Central memory CD8-positive, alpha-beta T cell (primary cell): ENCODE data around the gene IQGAP3.

Experiments used
- ATAC-seq: fragments of 150-1000 bp; cut with Tn5 transposase; replicated peaks from 2 replicates; pipeline ENCODE4 v1.10.0; 2022; ENCODE audit warnings: mild to moderate bottlenecking, moderate FRiP score, moderate number of reproducible peaks; ENCODE audit not compliant: poor library complexity, severe bottlenecking; ENCODE audit errors: extremely low read depth
- DNase-seq, 2 donors: peaks; one replicate each; pipeline ENCODE4 v3.0.0; 2021; ENCODE audit warnings: low spot score in 2 of 2
- H3K27ac Mint-ChIP-seq: one replicate; pipeline ENCODE4 v1.8.0; 2022; ENCODE audit warnings: low read depth, mild to moderate bottlenecking, moderate library complexity, mixed read lengths
- H3K27me3 Mint-ChIP-seq: one replicate; pipeline ENCODE4 v1.8.0; 2022; ENCODE audit warnings: mixed read lengths
- H3K36me3 Mint-ChIP-seq: one replicate; pipeline ENCODE4 v1.8.0; 2022; ENCODE audit warnings: mild to moderate bottlenecking, moderate library complexity, mixed read lengths; ENCODE audit not compliant: insufficient read depth
- H3K4me1 Mint-ChIP-seq: one replicate; pipeline ENCODE4 v1.8.0; 2022; ENCODE audit warnings: mixed read lengths
- H3K4me3 Mint-ChIP-seq: one replicate; pipeline ENCODE4 v1.8.0; 2022; ENCODE audit warnings: mild to moderate bottlenecking, moderate library complexity, mixed read lengths
- H3K9me3 Mint-ChIP-seq: one replicate; pipeline ENCODE4 v1.8.0; 2022; ENCODE audit warnings: mixed read lengths

The IQGAP3 gene

GRCh38 chr1:156480411-156481192 is 91.8 kb downstream of the IQGAP3 start:
- peak overlapping the region; percentile 63 for H3K4me3 Mint-ChIP-seq
- H3K36me3 Mint-ChIP-seq: peaks cover 77% of the 10 kb centered on the region
- H3K9me3 Mint-ChIP-seq: no peaks in the 10 kb centered on the region
- DNase-seq (peak; percentile 64 to 71), ATAC-seq (peak; percentile 84)
- H3K27me3 Mint-ChIP-seq: no peaks in the 10 kb centered on the region
- H3K4me1 Mint-ChIP-seq: peaks cover 53% of the 10 kb centered on the region
- peak overlapping the region; percentile 94 for H3K27ac Mint-ChIP-seq

DNA sequence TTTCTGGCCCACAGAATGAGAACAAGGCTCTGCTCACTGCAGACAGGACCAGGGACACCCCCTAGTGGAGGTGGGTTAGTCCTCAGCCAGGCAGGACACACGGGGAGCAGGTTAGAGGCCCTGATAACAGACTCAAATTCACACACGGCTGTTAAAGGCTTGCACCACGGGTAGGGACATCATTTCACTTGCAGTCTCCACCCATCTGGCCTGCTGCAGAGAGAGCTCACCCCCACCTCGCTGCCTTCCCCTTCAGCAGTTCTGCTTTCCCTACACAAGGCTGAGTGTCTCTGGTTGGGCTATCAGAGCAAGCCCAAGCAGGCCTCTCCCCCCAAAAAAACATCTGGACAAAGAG is 92.4 kb downstream of the IQGAP3 start:
- no peak for ATAC-seq
- H3K4me3 Mint-ChIP-seq: peak overlapping the region; percentile 63
- peaks cover 53% of the 10 kb centered on the region for H3K4me1 Mint-ChIP-seq
- H3K27me3 Mint-ChIP-seq: no peaks in the 10 kb centered on the region
- no peak for DNase-seq
- H3K36me3 Mint-ChIP-seq: peaks cover 74% of the 10 kb centered on the region
- H3K9me3 Mint-ChIP-seq: no peaks in the 10 kb centered on the region
- peak overlapping the region; percentile 94 for H3K27ac Mint-ChIP-seq

- Mint-ChIP-seq H3K27me3 (no peaks in the 10 kb centered on the region), H3K27ac (peak overlapping the region; percentile 74), H3K4me3 (peak overlapping the region; percentile 37), H3K36me3 (peaks cover 79% of the 10 kb centered on the region), H3K4me1 (peaks cover 48% of the 10 kb centered on the region), H3K9me3 (no peaks in the 10 kb centered on the region)
- ATAC-seq (no peak), DNase-seq (no peak)
These were observed 93.0 kb downstream of the IQGAP3 start for GRCh38 chr1:156479093-156480015.

- H3K9me3 Mint-ChIP-seq: no peaks in the 10 kb centered on the region
- peaks cover 49% of the 10 kb centered on the region for H3K4me1 Mint-ChIP-seq
- peaks cover 86% of the 10 kb centered on the region for H3K36me3 Mint-ChIP-seq
- peak overlapping the region; percentile 74 for H3K27ac Mint-ChIP-seq
- DNase-seq: no peak
- H3K4me3 Mint-ChIP-seq: no peak overlapping the region
- no peaks in the 10 kb centered on the region for H3K27me3 Mint-ChIP-seq
- no peak for ATAC-seq
These were observed 94.1 kb downstream of the IQGAP3 start for GRCh38 chr1:156478250-156478627.

DNA sequence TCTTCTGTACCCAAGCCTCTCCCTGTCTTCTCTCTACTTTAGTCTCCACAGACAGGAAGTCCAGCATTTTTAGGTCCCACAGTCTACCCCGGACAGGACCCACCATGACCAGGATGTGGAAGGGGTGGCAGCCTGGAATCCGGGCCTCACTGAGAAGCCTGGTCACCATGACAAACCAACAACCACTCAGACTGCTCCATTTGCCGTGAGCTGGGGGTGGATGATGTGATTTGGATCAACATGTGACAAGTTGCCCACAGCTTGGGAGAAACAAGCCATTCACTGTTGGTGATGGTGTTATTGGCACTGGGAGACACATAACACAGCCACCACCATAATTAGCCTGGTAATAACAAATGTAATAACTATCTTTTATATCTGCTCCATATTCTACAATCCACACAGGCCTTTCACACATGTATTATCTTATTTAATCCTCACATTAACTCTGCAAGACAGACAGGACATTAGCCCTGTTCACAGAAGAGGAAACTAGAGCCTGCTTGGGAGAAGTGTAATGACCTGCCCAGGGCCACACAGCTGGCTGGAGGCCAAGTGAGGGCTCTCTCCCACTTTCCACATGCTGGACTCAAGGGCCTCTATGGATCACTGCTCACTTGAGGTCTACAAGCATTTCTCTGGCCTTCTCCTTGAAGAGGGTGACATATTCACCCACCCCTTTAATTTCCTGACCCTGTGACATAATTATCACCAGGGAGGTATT is 94.7 kb downstream of the IQGAP3 start:
- H3K27me3 Mint-ChIP-seq: no peaks in the 10 kb centered on the region
- ATAC-seq (no peak), DNase-seq (no peak)
- no peak overlapping the region for H3K4me3 Mint-ChIP-seq
- peaks cover 86% of the 10 kb centered on the region for H3K36me3 Mint-ChIP-seq
- H3K9me3 Mint-ChIP-seq: no peaks in the 10 kb centered on the region
- peak overlapping the region; percentile 74 for H3K27ac Mint-ChIP-seq
- peaks cover 45% of the 10 kb centered on the region for H3K4me1 Mint-ChIP-seq

DNA sequence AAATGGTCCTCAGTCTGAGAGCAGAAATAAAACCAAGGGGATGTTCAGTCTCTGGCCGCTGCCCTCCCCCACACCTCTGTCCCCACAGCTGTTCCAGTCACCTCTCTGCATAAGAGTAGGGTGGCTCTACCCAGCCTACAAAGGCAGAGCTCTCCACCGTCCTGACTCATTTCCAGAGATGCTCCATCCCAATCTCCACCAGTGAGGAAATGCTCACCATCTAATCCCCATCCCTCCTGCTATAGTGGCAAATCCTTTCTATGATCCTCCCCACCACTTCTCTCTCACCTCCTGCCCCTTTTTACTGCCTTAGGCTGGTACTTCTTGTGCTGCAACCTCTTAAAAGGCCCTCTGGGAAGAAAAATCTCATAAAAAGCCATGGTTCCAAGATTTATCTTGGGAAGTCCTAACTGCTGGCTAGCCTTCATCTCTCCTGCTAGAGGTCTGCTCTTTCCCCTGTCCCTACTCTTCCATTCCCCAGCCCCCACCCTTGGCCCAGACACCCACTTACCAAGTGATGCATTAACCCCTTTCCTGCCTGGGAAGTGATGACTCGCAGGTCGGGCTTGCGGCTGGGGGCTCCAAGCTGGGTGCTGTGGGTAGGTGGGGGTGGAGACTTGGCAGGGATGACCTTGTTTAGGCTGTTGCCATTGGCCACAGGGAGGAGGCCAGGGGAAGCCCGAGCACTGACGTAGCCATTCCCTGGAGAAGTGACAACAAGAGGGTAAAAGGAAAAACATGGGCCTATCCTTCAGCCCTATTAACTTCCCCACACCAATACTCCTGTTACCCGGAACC is 95.7 kb downstream of the IQGAP3 start:
- ATAC-seq (no peak), DNase-seq (no peak)
- H3K27me3 Mint-ChIP-seq: no peaks in the 10 kb centered on the region
- peak overlapping the region; percentile 3 for H3K4me3 Mint-ChIP-seq
- peak overlapping the region; percentile 4 for H3K27ac Mint-ChIP-seq
- no peaks in the 10 kb centered on the region for H3K9me3 Mint-ChIP-seq
- peaks cover 37% of the 10 kb centered on the region for H3K4me1 Mint-ChIP-seq
- peaks cover 91% of the 10 kb centered on the region for H3K36me3 Mint-ChIP-seq

DNA sequence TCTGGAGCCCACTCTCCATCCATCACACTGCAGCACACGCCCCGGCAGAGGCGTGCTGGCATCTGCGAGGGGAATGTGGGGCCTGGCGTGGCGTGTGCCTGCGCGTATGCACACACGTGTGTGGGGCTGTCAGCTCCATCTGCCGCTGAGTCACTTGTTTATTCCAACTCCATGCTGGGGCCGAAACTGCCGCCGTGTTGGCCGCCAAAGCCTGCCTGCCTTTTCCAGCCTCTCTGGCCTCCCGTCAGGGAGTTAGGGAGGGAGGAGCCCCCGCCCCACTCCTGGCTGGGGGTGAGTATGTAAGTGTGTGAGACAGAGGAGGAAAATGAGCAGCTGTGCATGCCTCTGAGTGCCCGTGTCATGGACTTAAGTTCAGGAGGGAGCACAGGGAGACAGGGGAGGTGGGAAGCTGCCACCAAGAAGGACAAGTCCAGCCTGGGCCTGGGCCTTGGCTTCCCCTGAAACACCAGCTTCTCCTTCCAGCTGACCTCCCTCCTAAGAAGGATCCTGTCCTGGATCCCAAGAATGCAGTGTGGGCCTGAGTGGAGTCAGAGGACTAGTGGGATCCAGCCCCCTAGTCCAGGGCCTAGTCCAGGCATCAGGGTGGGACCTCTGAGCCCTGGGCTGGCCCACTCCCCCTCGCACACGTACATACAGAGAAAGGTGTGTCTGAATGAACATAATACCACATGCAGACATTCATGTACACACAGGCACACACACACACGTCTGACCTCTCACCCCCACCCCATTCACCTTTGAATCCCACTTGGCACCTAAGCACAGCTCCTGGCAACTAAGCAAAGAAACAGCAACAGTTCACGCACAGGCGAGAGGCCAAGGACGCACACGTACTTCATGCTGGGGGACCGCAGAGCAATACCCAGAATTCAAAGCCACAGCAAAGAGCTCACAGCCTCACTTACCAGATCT is 96.5 kb downstream of the IQGAP3 start:
- H3K36me3 Mint-ChIP-seq: peaks cover 90% of the 10 kb centered on the region
- peaks cover 29% of the 10 kb centered on the region for H3K4me1 Mint-ChIP-seq
- H3K9me3 Mint-ChIP-seq: no peaks in the 10 kb centered on the region
- H3K27ac Mint-ChIP-seq: peak overlapping the region; percentile 29
- DNase-seq (no peak), ATAC-seq (no peak)
- H3K4me3 Mint-ChIP-seq: peak overlapping the region; percentile 3
- no peaks in the 10 kb centered on the region for H3K27me3 Mint-ChIP-seq
